Smooth muscle cell (in vitro differentiated cells): ENCODE measurements around the gene SARM1. TPM values are rescaled to one million over a fixed set of nuclear protein-coding genes. Genes with fewer than 3 reads are reported as not detected.
A peak's percentile ranks its signal among the peaks of the same experiment; 100 is the strongest.

Experiments used
- DNase-seq: peaks from one replicate; lab custom pipeline; 2025; ENCODE audit not compliant: unreplicated experiment; lab: John Stamatoyannopoulos, UW
- H2AFZ ChIP-seq: fragments of 200-600 bp; sonication (generic); 2 replicates; pipeline ENCODE4 v1.6.0; 2016; ENCODE audit warnings: antibody characterized with exemption, low read depth, mild to moderate bottlenecking
- H3F3A ChIP-seq: fragments of 200-600 bp; sonication (generic); 2 replicates; pipeline ENCODE4 v1.6.0; 2017; ENCODE audit warnings: antibody characterized with exemption, low read depth
- H3K27ac ChIP-seq: fragments of 200-600 bp; sonication (generic); 2 replicates; pipeline ENCODE4 v1.5.1; 2016; ENCODE audit warnings: low read depth, mild to moderate bottlenecking
- H3K27me3 ChIP-seq: fragments of 200-600 bp; sonication (generic); 2 replicates; pipeline ENCODE4 v1.6.1; 2016; ENCODE audit warnings: low read depth, mild to moderate bottlenecking
- H3K36me3 ChIP-seq: fragments of 200-600 bp; sonication (generic); 2 replicates; pipeline ENCODE4 v1.5.1; 2016; ENCODE audit warnings: low read depth
- H3K4me1 ChIP-seq: fragments of 200-600 bp; sonication (generic); 2 replicates; pipeline ENCODE4 v1.5.1; 2016; ENCODE audit warnings: low read depth
- H3K4me2 ChIP-seq: fragments of 200-600 bp; sonication (generic); 2 replicates; pipeline ENCODE4 v1.6.0; 2016; ENCODE audit warnings: mild to moderate bottlenecking
- H3K4me3 ChIP-seq: fragments of 200-600 bp; sonication (generic); 2 replicates; pipeline ENCODE4 v1.5.1; 2016; ENCODE audit warnings: mild to moderate bottlenecking
- H3K79me2 ChIP-seq: fragments of 200-600 bp; sonication (generic); 2 replicates; pipeline ENCODE4 v1.6.0; 2016; ENCODE audit warnings: low read depth, mild to moderate bottlenecking
- H3K9ac ChIP-seq: fragments of 200-600 bp; sonication (generic); 2 replicates; pipeline ENCODE4 v1.6.0; 2016; ENCODE audit warnings: low read depth
- H3K9me3 ChIP-seq: fragments of 200-600 bp; sonication (generic); replicated peaks from 2 replicates; pipeline ENCODE4 v1.5.1; 2016; ENCODE audit warnings: low read depth
- H4K20me1 ChIP-seq: fragments of 200-600 bp; sonication (generic); 2 replicates; pipeline ENCODE4 v1.6.0; 2016; ENCODE audit warnings: low read depth
- CTCF ChIP-seq: fragments of 200-600 bp; sonication (generic); IDR thresholded peaks from 2 replicates; pipeline ENCODE4 v1.5.1; 2017; ENCODE audit warnings: borderline replicate concordance, mild to moderate bottlenecking, antibody characterized with exemption; ENCODE audit not compliant: insufficient read depth, poor library complexity, severe bottlenecking
- WGBS: methylation state at CpG from one replicate; pipeline ENCODE4 v1.1.7; 2016; ENCODE audit warnings: low lambda C conversion rate; 5-methylcytosine and 5-hydroxymethylcytosine counted together
- polyA plus RNA-seq: library from polyadenylated mRNA; unstranded; fragments of >200 nt; fragmentation: Nextera tagmentation; extraction: Ambion mirVana; gene quantifications from 2 replicates; pipeline ENCODE4 v1.2.1, GENCODE V29; 2016
- total RNA-seq: library from RNA; depleted of rRNA; stranded (reverse); fragments of >200 nt; gene quantifications from 2 replicates; pipeline ENCODE4 v1.2.3, GENCODE V29; 2014

SARM1 gene
- total and polyA plus RNA-seq, 2 experiments from 2014 or later: 8.3 to 13.4 TPM

GRCh38 chr17:28346746-28347246, 24.7 kb upstream of the SARM1 start:
- peak overlapping the region; percentile 31 for H3K4me2 ChIP-seq
- no peak for DNase-seq
- H3K4me1 ChIP-seq: no peaks in the 10 kb centered on the region
- peaks cover 4% of the 10 kb centered on the region for H3K36me3 ChIP-seq
- peak; percentile 19 for TF ChIP-seq CTCF
- H3K79me2 ChIP-seq: no peaks in the 10 kb centered on the region
- WGBS: 81% methylated on average over 7 of the region's 7 CpGs
- no peak overlapping the region for H3K4me3 ChIP-seq
- H3K9ac ChIP-seq: peak overlapping the region; percentile 12
- H3K9me3 ChIP-seq: no peaks in the 10 kb centered on the region
- peaks cover 30% of the 10 kb centered on the region for H3F3A ChIP-seq
- peak overlapping the region; percentile 85 for H3K27ac ChIP-seq
- H3K27me3 ChIP-seq: no peaks in the 10 kb centered on the region
- no peak overlapping the region for H2AFZ ChIP-seq
- peaks cover 40% of the 10 kb centered on the region for H4K20me1 ChIP-seq

- no peak for DNase-seq
- no peaks in the 10 kb centered on the region for H3K27me3 ChIP-seq
- peak overlapping the region; percentile 85 for H3K27ac ChIP-seq
- peaks cover 40% of the 10 kb centered on the region for H4K20me1 ChIP-seq
- peak overlapping the region; percentile 19 for H3K9ac ChIP-seq
- H3F3A ChIP-seq: peaks cover 30% of the 10 kb centered on the region
- no peak for TF ChIP-seq CTCF
- no peaks in the 10 kb centered on the region for H3K9me3 ChIP-seq
- H3K79me2 ChIP-seq: no peaks in the 10 kb centered on the region
- H3K4me3 ChIP-seq: no peak overlapping the region
- peaks cover 6% of the 10 kb centered on the region for H3K36me3 ChIP-seq
- no peaks in the 10 kb centered on the region for H3K4me1 ChIP-seq
- WGBS: 84% methylated on average over 8 of the region's 8 CpGs
- peak overlapping the region; percentile 31 for H3K4me2 ChIP-seq
- H2AFZ ChIP-seq: no peak overlapping the region
Observed at GRCh38 chr17:28347261-28347891, 24.1 kb upstream of the SARM1 start.

GRCh38 chr17:28348979-28349378, 22.5 kb upstream of the SARM1 start:
- peak overlapping the region; percentile 85 for H3K27ac ChIP-seq

More at GRCh38 chr17:28348979-28349378, 22.5 kb upstream of the SARM1 start:
- no peak overlapping the region for H3K9ac ChIP-seq
- H3K9me3 ChIP-seq: no peaks in the 10 kb centered on the region
- no peak overlapping the region for H2AFZ ChIP-seq
- H4K20me1 ChIP-seq: peaks cover 32% of the 10 kb centered on the region
- H3K79me2 ChIP-seq: no peaks in the 10 kb centered on the region
- DNase-seq: no peak
- H3K4me3 ChIP-seq: no peak overlapping the region
- peaks cover 30% of the 10 kb centered on the region for H3F3A ChIP-seq
- H3K4me1 ChIP-seq: no peaks in the 10 kb centered on the region
- peaks cover 12% of the 10 kb centered on the region for H3K36me3 ChIP-seq
- H3K4me2 ChIP-seq: no peak overlapping the region
- 72% methylated on average over 3 of the region's 3 CpGs for WGBS
- no peak for TF ChIP-seq CTCF
- no peaks in the 10 kb centered on the region for H3K27me3 ChIP-seq
